Pancreas (tissue), 10 donors: ENCODE measurements around the gene SASS6. TPM values are rescaled to one million over a fixed set of nuclear protein-coding genes. Genes with fewer than 3 reads are reported as not detected.

Experiments
- ATAC-seq, 4 donors: fragments of 200-7000 bp; cut with Tn5 transposase; one replicate each; pipeline versions ENCODE4 v1.8.0 to v1.9.1; 2020; ENCODE audit warnings: mild to moderate bottlenecking in 4 of 4, moderate library complexity in 4 of 4
- DNase-seq, 6 donors: peaks; one replicate each; pipeline ENCODE4 v3.0.0-alpha.2; 2020
- FAIRE-seq: peaks from 2 replicates; lab custom pipeline; 2012; peaks lifted over from hg19 to GRCh38; lab: Jason Lieb, UNC
- H3K27ac ChIP-seq, 4 donors: fragments of 200-600 bp; sonication (generic); 1 replicate in 3 of 4; 2 replicates in 1 of 4; pipeline versions ENCODE4 v1.5.0 to v1.8.0; 2020
- H3K27me3 ChIP-seq, 4 donors: fragments of 200-600 bp; one replicate each; pipeline ENCODE4 v1.8.0; 2021
- H3K36me3 ChIP-seq, 3 donors: fragments of 200-600 bp; sonication (generic) in 1 of 3; one replicate each; pipeline versions ENCODE4 v1.5.0 to v1.8.0; 2020 to 2021
- H3K4me1 ChIP-seq, 3 donors: fragments of 200-600 bp; one replicate each; pipeline ENCODE4 v1.8.0; 2021
- H3K4me3 ChIP-seq, 4 donors: fragments of 200-600 bp; sonication (generic) in 2 of 4; one replicate each; pipeline versions ENCODE4 v1.5.0 to v1.8.0; 2020 to 2021
- H3K9me3 ChIP-seq, 4 donors: fragments of 200-600 bp; one replicate each; pipeline ENCODE4 v1.8.0; 2021
- CTCF ChIP-seq, 4 donors: fragments of 200-600 bp; sonication (generic) in 3 of 4; IDR thresholded peaks; one replicate each; pipeline versions ENCODE4 v1.5.0 to v1.8.0; 2021; ENCODE audit warnings: antibody characterized with exemption in 4 of 4
- WGBS, 2 donors: extraction: QIAGEN DNeasy Blood & Tissue Kit; methylation state at CpG; one replicate each; pipeline ENCODE4 v1.1.7; 2013; 5-methylcytosine and 5-hydroxymethylcytosine counted together
- intact Hi-C, 3 donors: fragments of 100-400 bp; cut with DNase I; formaldehyde crosslinking; loops; one replicate each; pipeline versions ENCODE4 v1.11.1 to v1.14.2; 2022
- polyA plus RNA-seq, 2 donors: library from polyadenylated mRNA; stranded (reverse); fragments of 200-250 nt; gene quantifications; one replicate each; pipeline ENCODE4 v1.2.3, GENCODE V29; 2013
- total RNA-seq, 6 donors: library from RNA; stranded (reverse); fragmentation: NEBNext Ultra II Directional in 4 of 6; extraction: Animal tissue kit (Norgen Biotek cat#: 25700) in 4 of 6; gene quantifications; one replicate each; pipeline versions ENCODE4 v1.2.1 to v1.2.4, GENCODE V29; 2021 to 2023
- donor health status: healthy with polysubstance abuse.
- donor health status: DM: no; HTN: no; CAD: no; lungs with moderate emphysema.
- donor health status: DM: no; HTN: no; CAD: no.
- donor health status: control.
- donor health status: control.
- donor health status: Bipolar disorder and iron deficiency.
- donor health status: DM: yes; HTN: yes; CAD: no.
- donor health status: DM: no; HTN: no; CAD: no.
- donor health status: DM: no; HTN: no; CAD: no.
- donor health status: DM: yes; HTN: yes; CAD: no.

The SASS6 gene
- total and polyA plus RNA-seq, 8 donors, result 0.76 to 1.8 (median 1.3) TPM

GRCh38 chr1:100073531-100073930 is 59.2 kb downstream of the SASS6 start:
- FAIRE-seq, result no peak
- H3K27ac ChIP-seq, result no peak overlapping the region
- no peak overlapping the region for H3K4me3 ChIP-seq
- no peaks in the 10 kb centered on the region for H3K27me3 ChIP-seq
- 93% methylated on average over 3 of the region's 3 CpGs for WGBS, 2 donors
- DNase-seq, result no peak
- H3K4me1 ChIP-seq, result no peaks in the 10 kb centered on the region
- no peak for ATAC-seq
- intact Hi-C loops, result no loop called here
- no peaks in the 10 kb centered on the region for H3K9me3 ChIP-seq
- TF ChIP-seq CTCF (IDR thresholded peaks at IDR 0.05), result no peak
- H3K36me3 ChIP-seq, result peaks cover 0 to 42% (median 14%) of the 10 kb centered on the region in 3 donors

GRCh38 chr1:100070201-100070939 is 62.4 kb downstream of the SASS6 start:
- FAIRE-seq, result no peak

GRCh38 chr1:100065969-100066227 is 66.8 kb downstream of the SASS6 start:
- no peaks in the 10 kb centered on the region for H3K9me3 ChIP-seq
- TF ChIP-seq CTCF (IDR thresholded peaks at IDR 0.05), result no peak
- FAIRE-seq (no peak), ATAC-seq (no peak), DNase-seq (no peak)
- no peaks in the 10 kb centered on the region for H3K27me3 ChIP-seq
- 93 to 97% methylated on average over 2 of the region's 2 CpGs for WGBS, 2 donors
- no peak overlapping the region for H3K27ac ChIP-seq
- no peaks in the 10 kb centered on the region for H3K4me1 ChIP-seq
- H3K36me3 ChIP-seq, result peaks cover 0 to 47% (median 27%) of the 10 kb centered on the region in 3 donors
- intact Hi-C loops, result no loop called here
- no peak overlapping the region for H3K4me3 ChIP-seq

More at GRCh38 chr1:100070201-100070939, 62.4 kb downstream of the SASS6 start:
- Histone ChIP-seq H3K36me3 (peaks cover 0 to 41% (median 19%) of the 10 kb centered on the region in 3 donors), H3K9me3 (no peaks in the 10 kb centered on the region), H3K4me1 (no peaks in the 10 kb centered on the region), H3K27me3 (no peaks in the 10 kb centered on the region), H3K4me3 (no peak overlapping the region), H3K27ac (no peak overlapping the region)
- no peak for TF ChIP-seq CTCF (IDR thresholded peaks at IDR 0.05)
- WGBS, 2 donors, result 96% methylated on average over 5 of the region's 5 CpGs
- intact Hi-C loops, result no loop called here
- ATAC-seq (no peak), DNase-seq (no peak)

GRCh38 chr1:100065183-100065968 is 67.4 kb downstream of the SASS6 start:
- 88 to 94% methylated on average over 1 of the region's 1 CpG for WGBS, 2 donors
- intact Hi-C loops, result no loop called here
- Histone ChIP-seq H3K27me3 (no peaks in the 10 kb centered on the region), H3K27ac (peak overlapping the region in 1 of 4 donors; percentile 8), H3K9me3 (no peaks in the 10 kb centered on the region), H3K4me1 (no peaks in the 10 kb centered on the region), H3K4me3 (no peak overlapping the region), H3K36me3 (peaks cover 0 to 48% (median 27%) of the 10 kb centered on the region in 3 donors)
- FAIRE-seq, result no peak
- ATAC-seq, result no peak
- TF ChIP-seq CTCF (IDR thresholded peaks at IDR 0.05), result no peak
- DNase-seq, result no peak

- ATAC-seq (no peak), DNase-seq (no peak), FAIRE-seq (no peak)
- TF ChIP-seq CTCF (IDR thresholded peaks at IDR 0.05), result no peak
- H3K4me3 ChIP-seq, result no peak overlapping the region
- H3K9me3 ChIP-seq, result no peaks in the 10 kb centered on the region
- H3K27ac ChIP-seq, result no peak overlapping the region
- intact Hi-C loops, result no loop called here
- H3K4me1 ChIP-seq, result no peaks in the 10 kb centered on the region
- peaks cover 0 to 31% (median 10%) of the 10 kb centered on the region in 3 donors for H3K36me3 ChIP-seq
- H3K27me3 ChIP-seq, result no peaks in the 10 kb centered on the region
- 94 to 96% methylated on average over 3 of the region's 3 CpGs for WGBS, 2 donors
Measured at GRCh38 chr1:100061681-100062080, 71.0 kb downstream of the SASS6 start.
